NAMALWA (cell line): ENCODE data around the gene KRTAP1-5.
"Not testable (repeated sequence)": the region's sequence is repeated elsewhere in the genome, so short reads cannot be mapped to it uniquely, and the experiment has no call there.

ENCODE experiments used
- DNase-seq: peaks from one replicate; pipeline ENCODE4 v3.0.0-alpha.2; 2015; ENCODE audit warnings: low spot score

Gene KRTAP1-5

GRCh38 chr17:41048441-41048840, 21.4 kb upstream of the KRTAP1-5 start:
- DNase-seq = no peak

DNA sequence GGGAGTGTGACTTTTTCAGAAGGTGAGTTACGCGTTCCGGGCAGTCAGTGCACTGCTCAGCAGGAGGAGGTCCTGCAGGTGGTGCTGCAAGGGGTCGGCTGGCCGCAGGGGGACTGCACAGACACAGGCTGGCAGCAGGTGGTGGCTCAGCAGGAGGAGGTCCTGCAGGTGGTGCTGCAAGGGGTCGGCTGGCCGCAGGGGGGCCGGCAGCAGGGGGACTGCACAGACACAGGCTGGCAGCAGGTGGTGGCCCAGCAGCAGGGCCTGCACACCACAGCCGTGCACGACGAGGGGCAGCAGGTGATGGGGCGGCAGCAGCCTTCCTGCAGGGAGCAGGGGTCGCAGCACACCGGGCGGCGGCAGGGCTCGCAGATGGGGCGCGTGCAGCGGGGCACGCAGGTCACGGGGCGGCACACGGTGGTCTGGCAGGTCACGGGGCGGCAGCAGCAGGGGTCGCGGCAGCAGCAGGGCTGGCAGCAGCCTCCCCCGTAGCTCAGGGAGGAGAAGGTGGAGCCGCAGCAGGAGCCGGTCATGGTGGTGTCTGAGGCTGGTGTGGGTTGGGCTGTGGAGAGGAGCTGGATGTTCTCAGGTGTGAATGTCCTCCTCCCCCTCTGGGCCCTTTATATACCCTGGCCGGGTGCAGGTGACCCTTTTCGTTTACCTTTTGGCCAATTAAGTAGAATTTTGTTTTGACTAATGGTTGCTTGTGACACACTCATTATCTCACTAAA, 19.9 kb upstream of the KRTAP1-5 start, which contains the start of gene KRTAP2-1:
Gene KRTAP2-1 (minus strand): TSS at position 582 of the 731 bp plus-strand sequence. CDS start 49 bp downstream, at position 533.
- not testable (repeated sequence) for DNase-seq

- DNase-seq = no peak
Observed at GRCh38 chr17:41042953-41043352, 15.9 kb upstream of the KRTAP1-5 start.

GRCh38 chr17:41040783-41041571, 14.0 kb upstream of the KRTAP1-5 start, which contains the start of gene KRTAP1-1:
Gene KRTAP1-1 (minus strand): TSS chr17:41041450. CDS start chr17:41041397, 53 bp downstream.
- DNase-seq = not testable (repeated sequence)

DNA sequence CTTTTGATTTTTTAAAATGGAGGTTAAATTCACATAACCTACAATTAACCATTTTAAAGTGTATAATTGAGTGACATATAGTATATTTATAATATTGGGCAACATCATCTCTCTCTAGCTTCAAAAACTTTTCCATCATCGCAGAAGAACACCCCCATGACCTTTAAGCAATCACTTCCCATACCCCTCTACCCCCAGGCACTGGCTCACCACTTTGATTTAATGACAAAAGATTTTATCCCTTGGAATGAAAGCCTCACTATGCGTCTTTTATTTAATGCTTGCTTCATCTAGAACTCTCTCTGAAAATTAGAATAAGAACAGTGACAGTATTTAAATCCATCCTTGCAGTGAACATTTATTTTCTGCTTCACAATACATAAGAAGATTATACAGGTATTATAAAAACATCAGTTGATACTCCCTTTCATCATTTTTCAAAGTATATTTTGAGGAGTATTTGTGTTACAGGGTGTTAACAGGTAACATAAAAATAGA, 10.9 kb upstream of the KRTAP1-5 start:
- no peak for DNase-seq

- DNase-seq = not testable (repeated sequence)
Observed at GRCh38 chr17:41034346-41034935, 7.4 kb upstream of the KRTAP1-5 start, which contains the start of gene KRTAP1-3. Gene KRTAP1-3 (minus strand): TSS chr17:41034874. CDS start chr17:41034821, 53 bp downstream.

GRCh38 chr17:41029633-41030245, 2.7 kb upstream of the KRTAP1-5 start, which contains the start of gene KRTAP1-4:
Gene KRTAP1-4 (minus strand): TSS chr17:41030195. CDS start chr17:41030078, 117 bp downstream.
- no peak for DNase-seq

DNA sequence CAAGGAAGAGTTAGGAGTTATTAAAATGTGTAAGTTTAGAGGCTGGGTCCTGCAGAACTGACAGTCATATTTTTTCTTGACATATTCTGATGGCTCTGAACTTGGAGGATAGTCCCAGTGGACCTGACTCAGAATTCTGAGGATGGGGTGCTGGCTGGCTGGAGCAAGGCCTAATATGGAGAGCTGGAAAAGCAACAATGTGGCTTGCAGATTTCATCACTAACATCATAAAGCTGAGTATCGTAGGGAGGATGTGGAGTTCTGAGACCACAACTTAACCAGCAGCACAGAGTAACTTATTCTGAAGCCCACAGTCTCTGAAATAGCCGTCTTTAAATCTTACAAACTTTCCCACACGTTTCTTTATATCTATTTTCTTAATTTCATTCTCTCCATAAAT, 2.3 kb downstream of the KRTAP1-5 start:
- DNase-seq = no peak

GRCh38 chr17:41020336-41020735, 6.7 kb downstream of the KRTAP1-5 start:
- no peak for DNase-seq

- DNase-seq = no peak
Observed at GRCh38 chr17:41019415-41019814, 7.6 kb downstream of the KRTAP1-5 start.

- no peak for DNase-seq
Observed at GRCh38 chr17:41018541-41018940, 8.5 kb downstream of the KRTAP1-5 start.

DNA sequence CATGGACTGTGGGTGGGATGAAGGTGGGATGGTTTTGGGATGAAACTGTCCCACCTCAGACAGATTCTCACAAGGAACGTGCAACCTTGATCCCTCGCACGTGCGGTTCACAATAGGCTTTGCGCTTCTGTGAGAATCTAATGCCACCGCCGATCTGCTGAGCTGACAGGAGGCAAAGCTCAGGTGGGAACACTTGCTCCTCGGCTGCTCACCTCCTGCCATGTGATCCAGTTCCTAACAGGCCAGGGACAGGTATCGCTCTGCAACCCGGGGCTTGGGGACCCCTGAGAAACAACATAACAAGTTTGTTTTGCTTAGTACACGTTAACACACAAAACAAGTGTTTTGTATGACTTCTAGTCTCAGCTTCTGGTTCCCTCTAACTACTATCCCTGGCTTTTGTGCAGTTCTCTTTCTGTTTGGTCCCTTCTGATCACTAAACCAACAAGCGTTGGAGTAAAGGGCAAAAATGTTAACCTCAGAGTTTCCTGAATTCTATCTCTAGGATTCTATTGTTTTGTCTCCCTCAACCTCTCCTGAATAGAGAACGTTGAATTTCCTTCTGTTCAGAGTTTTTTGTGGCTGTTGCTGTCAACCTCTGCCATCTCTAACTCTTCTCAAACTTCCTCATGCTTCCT, 10.3 kb downstream of the KRTAP1-5 start:
- DNase-seq = no peak

DNA sequence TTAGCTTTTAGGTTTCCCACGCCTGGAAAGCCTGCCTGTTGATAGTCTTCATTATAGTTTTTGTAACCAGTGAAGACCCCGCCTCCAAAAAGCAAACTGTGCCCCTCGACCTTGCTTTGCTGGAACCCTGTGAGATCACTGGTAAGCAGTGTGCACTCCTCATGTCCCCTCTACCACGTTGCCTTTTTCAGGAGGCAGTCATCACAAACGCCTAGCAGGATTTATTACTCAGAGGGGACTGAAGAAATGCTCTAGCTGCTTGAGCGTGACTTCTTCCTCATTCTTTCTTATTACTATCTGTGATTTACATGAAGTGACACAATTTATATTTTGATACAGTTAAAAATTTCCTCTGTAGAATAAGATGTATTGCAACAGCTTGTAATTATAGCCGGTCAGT, 11.6 kb downstream of the KRTAP1-5 start:
- DNase-seq = no peak

DNA sequence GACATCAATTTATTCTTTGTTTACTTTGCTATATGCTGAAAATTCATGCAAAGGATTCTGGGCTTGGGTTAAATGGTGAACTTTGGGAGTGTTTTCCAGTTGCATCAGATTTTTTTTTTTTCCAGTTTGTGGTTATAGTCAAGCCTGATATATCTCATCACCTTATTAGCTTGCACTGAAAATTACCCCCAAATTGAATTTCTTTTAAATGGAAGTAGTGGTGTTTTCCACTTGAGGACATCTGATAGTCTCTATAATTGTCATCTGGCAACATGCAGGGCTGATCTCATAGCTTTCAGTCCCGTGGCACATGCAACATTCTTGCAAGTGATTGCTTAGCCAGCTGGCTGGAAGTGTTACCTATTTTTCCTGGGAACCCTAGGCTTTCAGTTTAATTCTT, 13.4 kb downstream of the KRTAP1-5 start:
- DNase-seq = no peak

- no peak for DNase-seq
Observed at GRCh38 chr17:41013181-41013580, 13.8 kb downstream of the KRTAP1-5 start.

- DNase-seq = no peak
Observed at GRCh38 chr17:41012326-41013120, 14.5 kb downstream of the KRTAP1-5 start.

DNA sequence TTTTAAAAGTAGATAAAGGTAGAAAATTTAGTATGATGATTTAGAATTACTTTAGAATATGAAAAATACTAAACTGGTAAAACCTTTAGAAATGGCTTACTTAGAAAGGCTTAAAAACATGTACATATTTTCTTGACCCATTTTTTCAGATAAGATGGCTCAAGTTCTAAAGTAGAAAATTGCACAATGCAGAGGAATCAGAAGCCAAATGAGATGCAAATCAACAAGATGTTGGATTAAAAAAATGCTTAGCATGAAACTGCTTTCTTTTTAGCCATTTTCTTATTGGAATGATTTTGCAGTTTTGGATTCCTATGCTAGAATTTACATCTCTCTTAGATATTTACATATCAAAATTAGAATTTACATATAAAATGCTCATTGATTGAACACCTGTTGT, 16.6 kb downstream of the KRTAP1-5 start:
- no peak for DNase-seq

DNA sequence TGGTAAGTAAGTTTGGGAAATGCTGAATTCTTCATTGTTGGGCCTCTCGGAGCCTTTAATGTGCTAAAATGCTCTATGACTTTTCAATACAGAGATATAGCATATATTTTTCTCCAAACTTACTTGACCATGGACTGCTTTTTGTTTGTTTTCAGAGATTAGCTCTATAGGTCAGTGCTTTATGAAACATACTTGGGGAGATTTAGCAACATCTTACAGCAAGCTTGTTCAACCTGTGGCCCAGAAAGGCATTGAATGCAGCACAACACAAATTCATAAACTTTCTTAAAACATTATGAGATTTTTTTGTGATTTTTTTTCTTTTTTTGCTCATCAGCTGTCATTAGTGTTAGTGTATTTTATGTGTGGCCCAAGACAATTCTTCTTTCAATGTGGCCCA, 17.1 kb downstream of the KRTAP1-5 start:
- DNase-seq = no peak

GRCh38 chr17:41009301-41009760, 17.7 kb downstream of the KRTAP1-5 start:
- no peak for DNase-seq

- no peak for DNase-seq
Observed at GRCh38 chr17:41008811-41009210, 18.2 kb downstream of the KRTAP1-5 start, which contains the start of gene KRTAP3-1. Gene KRTAP3-1 (minus strand): TSS chr17:41009128. CDS start chr17:41009074, 54 bp downstream.
